Measurements from ENCODE around the gene LHFPL2.
A peak's percentile ranks its signal among the peaks of the same experiment; 100 is the strongest.
"Not testable (repeated sequence)": the region's sequence is repeated elsewhere in the genome, so short reads cannot be mapped to it uniquely, and the experiment has no call there.

Gene LHFPL2

DNA sequence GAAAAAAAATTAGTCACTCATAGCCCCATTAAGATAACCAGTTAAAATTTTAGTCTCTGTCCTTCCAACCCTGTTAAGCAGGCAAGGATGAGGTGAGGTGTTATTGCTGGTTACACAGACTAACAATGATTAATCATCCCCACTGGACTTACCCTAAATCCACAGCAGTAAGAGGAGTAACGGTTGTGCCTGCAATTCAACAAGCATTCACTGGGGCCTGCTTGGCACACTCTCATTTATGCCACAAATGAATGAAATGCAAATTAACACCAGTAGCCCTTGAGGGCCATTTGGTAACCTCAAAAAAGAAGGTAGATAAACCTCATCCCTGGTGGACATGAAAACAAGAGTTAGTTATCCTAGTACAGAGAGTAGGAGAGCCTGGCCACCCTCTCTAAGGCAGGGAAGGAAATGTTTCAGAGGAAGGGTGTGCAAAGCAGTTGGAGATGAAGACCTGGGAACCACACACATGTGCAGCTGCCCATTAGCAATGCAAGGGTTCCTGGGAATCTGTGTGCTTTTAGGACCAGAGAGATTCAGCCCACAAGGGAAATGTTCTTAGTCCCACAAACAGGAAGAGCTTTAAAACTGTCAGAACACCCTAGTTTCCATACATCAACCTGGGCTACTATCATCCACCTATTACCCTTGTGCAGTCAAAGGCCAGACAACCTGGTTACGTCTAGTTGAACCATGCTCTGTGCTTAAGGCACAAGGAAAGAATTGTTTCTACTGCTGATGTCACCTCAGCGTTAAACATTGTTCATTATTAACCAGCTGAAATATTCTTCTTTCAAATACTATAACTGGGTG is 7.7 kb downstream of the LHFPL2 start:
- no peak for DNase-seq (ENCODE audit: low spot score)

GRCh38 chr5:78639791-78640190 is 8.8 kb downstream of the LHFPL2 start:
- DNase-seq (ENCODE audit: low spot score): no peak

DNA sequence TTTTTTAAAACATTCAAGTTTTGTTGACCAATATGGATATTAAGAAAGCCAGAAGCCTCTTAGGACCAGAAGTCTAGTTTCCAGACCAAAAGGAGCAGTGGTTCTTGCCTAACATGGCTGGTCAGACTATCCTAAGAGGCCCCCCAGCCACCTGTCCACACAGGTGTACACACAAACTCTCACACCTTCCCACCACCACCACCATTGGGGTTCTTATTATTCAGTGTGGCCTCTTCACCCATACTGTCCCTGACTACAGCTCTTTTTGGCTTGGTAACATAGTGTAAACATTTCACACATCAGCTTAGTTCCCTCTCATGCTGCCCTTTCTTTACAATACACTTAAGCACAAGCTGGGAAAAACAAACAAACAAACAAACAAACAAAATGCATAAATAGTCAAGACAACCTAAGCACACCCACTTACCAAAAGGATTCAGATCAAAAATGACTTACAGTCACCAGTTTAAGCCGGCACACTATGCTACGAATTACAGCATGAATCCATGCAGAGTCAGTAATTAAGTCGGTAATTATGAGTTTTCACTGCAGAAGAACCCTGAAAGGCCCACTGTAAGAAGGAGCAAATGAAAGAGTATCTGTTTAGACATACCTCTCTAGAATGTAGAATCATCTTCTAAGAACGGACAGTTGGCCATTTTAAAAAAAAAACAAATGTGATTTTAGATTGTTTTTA is 9.5 kb downstream of the LHFPL2 start:
- no peak for DNase-seq (ENCODE audit: low spot score)

DNA sequence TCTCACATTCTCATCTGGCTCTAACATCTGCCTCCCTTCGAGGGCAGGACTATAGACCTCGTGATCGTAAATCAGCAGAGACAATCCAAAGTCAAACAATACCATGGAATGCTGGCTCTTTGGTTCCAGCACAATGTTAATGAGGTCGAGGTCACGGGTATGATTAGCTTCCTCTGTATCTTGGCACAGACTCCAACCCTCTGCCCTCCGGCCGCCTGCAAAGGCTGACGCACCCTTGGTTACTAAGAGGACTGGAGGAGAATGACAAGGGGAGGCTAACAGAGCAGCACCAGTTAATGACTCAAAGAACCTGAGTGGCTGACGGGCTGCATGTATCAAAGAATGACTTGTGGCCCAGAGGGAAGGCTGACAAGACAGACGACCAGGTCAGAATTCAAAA is 10.1 kb downstream of the LHFPL2 start:
- peak; percentile 54 for DNase-seq (ENCODE audit: low spot score)

GRCh38 chr5:78637468-78637867 is 11.1 kb downstream of the LHFPL2 start:
- DNase-seq (ENCODE audit: low spot score): no peak

DNA sequence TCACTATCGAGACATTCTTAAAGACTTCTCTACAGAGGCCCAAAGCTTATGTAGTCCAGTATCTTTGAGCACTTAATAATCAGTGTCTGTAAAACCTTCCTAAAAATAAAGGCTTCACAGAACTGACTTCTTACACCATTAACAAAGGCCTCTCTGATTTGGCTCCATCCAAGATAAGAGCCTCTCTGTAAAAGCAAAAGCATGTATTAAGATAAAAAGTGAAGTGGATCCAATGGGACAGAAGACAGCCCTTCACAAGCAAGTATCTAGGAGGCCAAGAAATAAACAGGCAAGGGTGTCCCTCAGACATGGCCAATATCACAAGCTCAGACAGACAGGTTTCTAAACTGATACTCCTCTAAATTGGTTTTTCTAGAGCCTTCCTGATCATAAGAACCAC is 11.9 kb downstream of the LHFPL2 start:
- DNase-seq (ENCODE audit: low spot score): no peak

DNA sequence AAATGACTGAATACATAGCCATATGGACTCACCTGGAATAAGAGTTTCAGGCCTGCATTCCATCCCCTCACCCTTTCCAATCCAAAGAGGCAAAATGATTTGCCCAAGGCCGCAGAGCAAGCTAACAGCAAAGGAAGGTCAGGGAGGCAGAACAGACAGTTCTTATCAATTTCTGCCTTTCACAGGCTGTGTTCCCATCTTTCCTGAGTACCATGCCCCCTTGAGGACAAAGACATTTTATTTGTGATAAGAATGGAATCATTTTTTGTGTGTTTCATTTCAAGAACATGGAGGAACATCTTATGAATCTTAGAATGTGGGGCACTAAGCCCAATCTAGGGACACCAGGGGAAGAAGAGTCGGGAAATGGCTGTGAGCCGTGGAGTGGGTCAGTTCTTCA is 13.9 kb downstream of the LHFPL2 start:
- DNase-seq (ENCODE audit: low spot score): no peak

GRCh38 chr5:78634229-78634628 is 14.3 kb downstream of the LHFPL2 start:
- DNase-seq (ENCODE audit: low spot score): no peak

DNA sequence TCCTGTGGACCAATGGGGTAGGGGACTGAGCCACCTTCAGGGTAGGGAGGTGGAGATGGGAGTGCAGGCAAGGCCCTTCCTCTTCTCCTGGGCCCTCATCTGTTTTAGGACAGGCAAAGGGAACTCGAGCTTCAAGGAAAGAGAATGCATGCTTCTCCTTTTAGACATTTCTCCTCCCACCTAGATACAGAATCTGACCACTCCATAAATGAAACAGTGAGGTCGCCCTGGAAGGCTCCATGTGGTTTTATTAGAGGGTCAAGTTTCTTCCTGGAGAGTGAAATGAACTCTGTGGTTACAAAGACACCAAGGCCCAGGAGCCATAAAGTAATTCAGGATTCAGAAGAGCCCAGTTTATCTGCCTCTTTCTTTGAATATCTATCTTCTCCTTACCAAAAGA is 14.9 kb downstream of the LHFPL2 start:
- DNase-seq (ENCODE audit: low spot score): no peak

GRCh38 chr5:78632467-78632866 is 16.1 kb downstream of the LHFPL2 start:
- DNase-seq (ENCODE audit: low spot score): no peak

DNA sequence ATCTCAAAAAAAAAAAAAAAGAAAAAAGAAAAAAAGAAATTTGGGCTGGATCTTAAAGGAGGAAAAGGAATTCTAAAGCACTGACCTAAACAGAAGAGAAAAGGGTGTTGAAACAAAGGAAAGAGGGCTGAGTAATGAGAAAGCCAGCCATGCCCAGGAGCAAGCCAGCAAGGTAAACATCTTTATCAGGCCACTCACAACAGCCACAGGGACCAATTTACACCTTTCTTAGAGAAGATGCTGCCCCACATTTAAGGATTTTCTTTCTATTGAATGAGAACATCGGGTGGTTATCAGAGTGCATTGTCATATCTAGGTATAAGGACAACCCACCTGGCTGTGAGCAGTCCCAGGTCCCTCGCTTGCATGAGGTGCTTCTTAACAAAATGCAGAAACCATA is 16.6 kb downstream of the LHFPL2 start:
- no peak for DNase-seq (ENCODE audit: low spot score)

DNA sequence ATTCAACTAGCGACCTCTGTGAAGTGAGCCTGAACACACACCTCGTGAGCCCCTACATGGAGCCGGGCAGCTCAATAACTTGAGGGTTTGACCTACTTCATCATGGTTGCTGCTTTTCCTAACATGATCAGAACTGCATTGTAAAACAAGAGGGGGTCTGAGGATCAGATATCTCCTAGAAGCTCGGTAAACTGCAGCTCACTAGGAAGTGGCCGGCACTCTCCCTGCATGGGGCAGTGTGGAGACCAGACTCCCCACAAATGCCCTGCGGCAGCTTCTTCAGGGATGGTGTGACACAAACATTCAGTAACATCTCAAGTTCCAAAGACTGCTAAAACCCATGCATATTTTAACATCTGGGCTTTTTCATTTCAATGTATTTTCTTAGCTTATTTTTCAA is 18.5 kb downstream of the LHFPL2 start:
- DNase-seq (ENCODE audit: low spot score): no peak

DNA sequence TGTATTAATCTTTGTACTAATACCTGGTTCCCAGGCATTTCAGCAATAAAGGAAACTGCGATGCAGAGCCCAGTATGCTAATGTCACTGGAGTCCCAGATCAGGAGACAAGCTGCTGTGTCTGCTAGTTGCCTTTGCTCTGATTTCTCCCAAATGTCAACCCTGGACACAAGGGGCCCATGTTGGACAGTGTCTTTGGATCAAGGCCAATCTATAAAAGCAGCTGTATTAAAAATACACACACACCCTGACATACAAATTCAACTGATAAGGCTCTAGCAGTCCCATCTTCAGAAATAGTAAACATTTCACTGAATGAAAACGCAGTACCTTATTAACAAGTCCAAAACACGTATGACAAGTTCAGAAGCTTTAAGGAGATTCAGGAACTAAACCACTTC is 18.9 kb downstream of the LHFPL2 start:
- no peak for DNase-seq (ENCODE audit: low spot score)

- DNase-seq (ENCODE audit: low spot score): peak; percentile 55
These were observed 20.1 kb downstream of the LHFPL2 start for GRCh38 chr5:78628270-78628992.

DNA sequence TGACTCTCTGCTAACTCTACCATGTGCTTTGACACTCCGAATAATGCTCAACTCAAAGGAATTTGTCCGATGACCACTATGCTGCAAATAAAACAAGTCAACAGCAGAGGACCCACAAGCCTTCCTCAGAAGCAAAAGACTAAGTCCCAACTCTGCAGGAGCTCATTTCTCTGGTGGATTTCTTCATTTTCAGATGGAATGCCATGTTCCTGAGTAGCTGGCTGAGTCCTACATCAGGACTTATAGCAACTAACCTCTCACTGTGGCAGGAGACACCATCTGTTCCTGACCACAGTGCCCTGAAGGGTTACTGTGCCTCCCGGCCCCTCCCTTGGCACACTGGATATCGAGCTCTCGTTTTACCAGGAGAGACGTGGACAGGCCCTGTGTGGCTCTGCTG is 20.8 kb downstream of the LHFPL2 start:
- DNase-seq (ENCODE audit: low spot score): no peak

- no peak for DNase-seq (ENCODE audit: low spot score)
These were observed 21.4 kb downstream of the LHFPL2 start for GRCh38 chr5:78627175-78627574.

DNA sequence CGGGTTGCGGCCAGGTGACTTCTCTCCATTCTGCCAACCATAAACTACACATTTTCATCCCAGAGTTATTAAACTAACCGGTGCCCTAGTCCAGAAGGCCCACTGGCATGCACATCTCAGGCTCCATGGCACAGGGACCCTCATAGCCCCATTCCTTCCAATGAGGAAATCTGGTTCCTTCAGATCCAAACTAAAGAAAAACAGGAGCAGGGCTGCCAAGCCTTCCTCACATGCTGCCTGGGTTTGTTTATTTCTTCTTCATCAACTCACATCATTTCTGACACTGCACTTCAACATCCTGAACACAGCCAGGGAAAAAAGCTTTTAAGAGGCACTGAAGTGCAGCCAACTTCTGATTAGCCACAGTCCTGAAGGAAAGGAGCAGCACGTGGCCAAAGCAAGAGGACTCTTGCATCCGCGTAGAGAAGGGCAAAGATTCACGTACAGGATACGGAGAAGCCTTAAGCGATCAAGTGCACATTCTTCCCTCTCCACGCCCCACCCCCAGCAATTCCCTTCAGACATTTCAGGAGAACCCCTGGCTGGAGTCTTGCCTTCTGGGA is 22.5 kb downstream of the LHFPL2 start:
- no peak for DNase-seq (ENCODE audit: low spot score)

DNA sequence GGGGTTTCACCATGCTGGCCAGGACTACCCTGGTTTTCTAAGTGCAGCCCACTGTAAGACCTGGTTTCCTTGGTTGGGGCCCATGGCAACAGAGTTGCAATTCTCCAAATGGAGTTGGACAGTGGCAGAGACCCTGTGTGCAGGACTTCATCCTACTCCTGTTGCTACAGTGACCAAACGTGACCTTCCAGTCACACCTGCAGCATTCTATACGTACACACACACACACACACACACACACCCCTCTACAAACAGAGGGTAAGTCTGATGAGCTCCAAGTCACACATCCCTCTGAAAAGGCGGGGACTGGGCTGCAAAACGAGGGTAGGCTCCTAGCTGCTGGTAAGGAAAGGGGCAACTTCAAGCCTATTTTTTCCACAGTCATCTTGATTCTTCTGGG is 23.6 kb downstream of the LHFPL2 start:
- no peak for DNase-seq (ENCODE audit: low spot score)

DNA sequence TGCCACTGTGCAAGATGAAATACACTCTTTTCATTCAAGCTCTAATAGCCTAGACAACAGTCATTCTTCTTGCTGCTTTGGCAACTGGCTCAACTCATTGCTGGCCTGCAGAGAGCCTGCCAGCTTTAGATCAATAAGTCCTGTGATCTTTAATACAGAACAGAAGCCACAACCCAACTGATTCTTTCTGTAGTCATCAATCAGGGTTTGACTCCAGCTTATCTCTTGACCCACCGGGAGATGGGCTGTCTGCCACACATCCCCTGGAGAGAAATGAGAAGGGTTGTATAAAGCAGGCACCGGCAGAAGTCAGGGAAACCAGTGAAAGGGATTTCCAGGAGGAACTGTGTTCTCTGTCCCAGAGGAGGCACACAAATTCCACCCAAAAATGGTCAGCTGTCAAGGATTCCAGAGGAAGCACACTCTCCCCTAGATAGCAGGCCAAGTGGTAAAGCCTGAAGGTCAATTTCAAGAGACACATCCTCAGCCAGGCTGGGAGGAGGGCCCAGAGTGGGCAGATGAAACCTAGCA is 24.5 kb downstream of the LHFPL2 start:
- no peak for DNase-seq (ENCODE audit: low spot score)

DNA sequence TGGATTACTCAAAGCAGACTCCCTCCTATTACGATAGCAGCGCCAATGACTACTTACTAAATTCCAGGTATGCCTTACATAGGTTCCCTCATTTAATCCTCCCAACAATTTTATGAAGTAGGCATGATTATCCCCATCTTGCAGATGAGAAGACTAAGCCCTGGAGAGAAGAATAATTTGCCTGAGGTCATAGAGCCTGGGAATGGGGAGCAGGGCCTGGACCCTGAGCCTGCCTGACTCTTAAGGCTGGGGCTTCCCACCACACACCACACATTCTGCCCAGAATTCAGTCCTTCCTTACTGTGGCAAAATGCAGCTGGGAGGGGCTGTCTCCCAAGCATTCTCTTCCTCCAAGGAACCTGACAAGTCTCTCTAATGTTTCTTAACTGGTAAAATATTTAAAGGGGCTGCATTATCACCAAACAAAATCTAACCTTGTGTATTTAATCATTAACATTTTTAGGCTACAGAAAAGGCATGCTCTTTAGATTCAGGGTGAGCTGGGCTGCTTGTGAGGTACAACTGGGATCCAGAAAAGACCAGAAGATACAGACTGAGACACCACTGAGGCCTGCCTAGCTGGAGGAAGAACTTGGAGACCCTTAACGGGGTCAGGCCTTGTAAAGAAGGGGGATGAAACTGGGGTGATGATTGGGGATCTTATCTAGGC is 26.1 kb downstream of the LHFPL2 start:
- no peak for DNase-seq (ENCODE audit: low spot score)

DNA sequence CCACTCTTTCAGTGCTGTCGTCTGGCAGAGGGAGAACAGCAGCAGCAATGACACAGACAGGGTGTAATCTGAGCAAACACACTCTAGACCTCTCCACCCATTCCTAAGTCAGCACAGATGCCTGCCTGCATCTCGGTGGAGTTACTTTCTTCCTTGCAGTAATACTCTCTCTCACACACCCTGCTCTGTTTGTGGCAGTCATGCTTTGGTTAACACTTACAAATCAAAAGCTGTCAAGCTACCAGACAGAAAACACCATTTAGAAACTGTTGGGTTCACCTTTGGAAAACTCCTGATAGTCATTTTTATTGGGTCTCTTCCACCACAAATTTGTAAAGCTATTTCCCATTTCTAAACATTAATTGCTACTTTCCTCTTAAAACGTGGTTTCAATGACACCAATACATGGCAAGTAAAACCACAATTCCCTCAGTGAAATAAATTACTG is 27.3 kb downstream of the LHFPL2 start:
- no peak for DNase-seq (ENCODE audit: low spot score)

GRCh38 chr5:78620119-78620518 is 28.5 kb downstream of the LHFPL2 start:
- not testable (repeated sequence) for DNase-seq (ENCODE audit: low spot score)

Data from ecto neural progenitor cell (in vitro differentiated cells).